Activated CD8-positive, alpha-beta memory T cell treated with anti-CD3 and anti-CD28 coated beads, Interleukin-2, amount 50 U/mL, for 24 hours (primary cell): Measurements from ENCODE around the gene TFE3.

ENCODE experiments used
- DNase-seq: peaks from one replicate; pipeline ENCODE4 v3.0.0-alpha.2; 2020; ENCODE audit errors: extremely low read depth

The TFE3 gene

GRCh38 chrX:49043220-49043986 is at the start of gene TFE3:
Gene TFE3, minus strand, starts transcription at chrX:49043357. Its CDS starts 131 bp downstream, at chrX:49043226.
- DNase-seq = peak; percentile 89

GRCh38 chrX:49089553-49089952 is 46.4 kb upstream of the TFE3 start:
- no peak for DNase-seq

- DNase-seq = no peak
Observed at GRCh38 chrX:49082271-49082871, 39.2 kb upstream of the TFE3 start.

GRCh38 chrX:49079489-49080428 is 36.6 kb upstream of the TFE3 start, which contains the start of gene WDR45:
Gene WDR45, minus strand, starts transcription at chrX:49079887. Its CDS starts 1,792 bp downstream, at chrX:49078095.
- peak; percentile 32 for DNase-seq

GRCh38 chrX:49077941-49078340 is 34.8 kb upstream of the TFE3 start:
- DNase-seq = no peak

- DNase-seq = no peak
Observed at GRCh38 chrX:49075347-49075746, 32.2 kb upstream of the TFE3 start.

- peak; percentile 69 for DNase-seq
Observed at GRCh38 chrX:49073601-49074575, 30.7 kb upstream of the TFE3 start, which contains the start of gene PRAF2. Gene PRAF2, minus strand, starts transcription at chrX:49074002. Its CDS starts 15 bp downstream, at chrX:49073987.

- no peak for DNase-seq
Observed at GRCh38 chrX:49072712-49073095, 29.5 kb upstream of the TFE3 start.

- DNase-seq = no peak
Observed at GRCh38 chrX:49071877-49072711, 28.9 kb upstream of the TFE3 start.

- DNase-seq = no peak
Observed at GRCh38 chrX:49070988-49071387, 27.8 kb upstream of the TFE3 start.

GRCh38 chrX:49069038-49069437 is 25.9 kb upstream of the TFE3 start:
- DNase-seq = no peak

- DNase-seq = no peak
Observed at GRCh38 chrX:49067285-49068120, 24.3 kb upstream of the TFE3 start.

- no peak for DNase-seq
Observed at GRCh38 chrX:49066690-49067089, 23.5 kb upstream of the TFE3 start.

- no peak for DNase-seq
Observed at GRCh38 chrX:49066278-49066677, 23.1 kb upstream of the TFE3 start.

GRCh38 chrX:49064735-49065134 is 21.6 kb upstream of the TFE3 start:
- DNase-seq = no peak

GRCh38 chrX:49064303-49064702 is 21.1 kb upstream of the TFE3 start:
- DNase-seq = no peak

GRCh38 chrX:49063715-49064114 is 20.6 kb upstream of the TFE3 start:
- no peak for DNase-seq

GRCh38 chrX:49061916-49062315 is 18.8 kb upstream of the TFE3 start:
- DNase-seq = no peak

GRCh38 chrX:49061490-49061889 is 18.3 kb upstream of the TFE3 start:
- DNase-seq = no peak
